GM21576 (cell line): Measurements from ENCODE around the gene TBCEL.
"Not testable (repeated sequence)": the region's sequence is repeated elsewhere in the genome, so short reads cannot be mapped to it uniquely, and the experiment has no call there.

Source experiments
- ATAC-seq: cut with Tn5 transposase; IDR thresholded peaks from one replicate; pipeline ENCODE4 v1.9.1; 2021; ENCODE audit warnings: mild to moderate bottlenecking, moderate library complexity; ENCODE audit not compliant: unreplicated experiment

Gene TBCEL

GRCh38 chr11:121029153-121029552 is 5.3 kb downstream of the TBCEL start:
- ATAC-seq, result no peak

GRCh38 chr11:121029813-121030445 is 6.0 kb downstream of the TBCEL start:
- no peak for ATAC-seq

GRCh38 chr11:121031167-121031566 is 7.3 kb downstream of the TBCEL start:
- ATAC-seq, result no peak

- ATAC-seq, result not testable (repeated sequence)
These were observed 7.7 kb downstream of the TBCEL start for GRCh38 chr11:121031648-121032047.

- no peak for ATAC-seq
These were observed 8.6 kb downstream of the TBCEL start for GRCh38 chr11:121032546-121032945.

GRCh38 chr11:121033635-121034034 is 9.7 kb downstream of the TBCEL start:
- no peak for ATAC-seq

GRCh38 chr11:121035169-121035755 is 11.4 kb downstream of the TBCEL start:
- ATAC-seq, result no peak

GRCh38 chr11:121035780-121036179 is 11.9 kb downstream of the TBCEL start:
- no peak for ATAC-seq

GRCh38 chr11:121037016-121037415 is 13.1 kb downstream of the TBCEL start:
- ATAC-seq, result no peak

- ATAC-seq, result no peak
These were observed 14.9 kb downstream of the TBCEL start for GRCh38 chr11:121038648-121039409.

GRCh38 chr11:121039971-121040613 is 16.2 kb downstream of the TBCEL start:
- ATAC-seq, result no peak

GRCh38 chr11:121040614-121041002 is 16.7 kb downstream of the TBCEL start:
- no peak for ATAC-seq

- ATAC-seq, result no peak
These were observed 17.2 kb downstream of the TBCEL start for GRCh38 chr11:121041072-121041471.

- no peak for ATAC-seq
These were observed 18.4 kb downstream of the TBCEL start for GRCh38 chr11:121042296-121042695.

- ATAC-seq, result no peak
These were observed 24.0 kb downstream of the TBCEL start for GRCh38 chr11:121047926-121048325.

GRCh38 chr11:121048464-121049233 is 24.7 kb downstream of the TBCEL start:
- ATAC-seq, result no peak

GRCh38 chr11:121053244-121053643 is 29.3 kb downstream of the TBCEL start:
- ATAC-seq, result no peak

- no peak for ATAC-seq
These were observed 30.4 kb downstream of the TBCEL start for GRCh38 chr11:121054266-121054665.

GRCh38 chr11:121055076-121055475 is 31.2 kb downstream of the TBCEL start:
- ATAC-seq, result no peak

GRCh38 chr11:121057922-121058321 is 34.0 kb downstream of the TBCEL start:
- no peak for ATAC-seq

GRCh38 chr11:121058941-121059340 is 35.0 kb downstream of the TBCEL start:
- no peak for ATAC-seq
